ENCODE results near the gene ADAMTS16.

DNA sequence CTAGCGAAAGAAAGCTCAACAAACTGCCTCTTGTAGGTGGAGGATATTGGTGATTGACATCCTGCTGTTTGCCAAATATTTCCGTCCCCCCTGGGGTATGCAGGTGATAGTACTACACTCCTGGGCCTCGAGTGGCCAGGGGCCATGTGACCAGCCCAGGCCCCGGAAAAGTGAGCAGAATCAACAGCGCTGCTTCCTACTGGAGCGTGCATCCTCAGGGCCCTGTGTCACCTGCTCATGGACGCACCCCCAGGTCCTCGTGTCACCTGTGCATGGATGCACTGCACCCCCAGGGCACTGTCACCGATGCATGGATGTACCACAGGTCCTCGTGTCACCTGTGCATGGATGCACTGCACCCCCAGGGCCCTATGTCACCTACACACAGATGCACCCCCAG, 43.8 kb downstream of the ADAMTS16 start:
- TF ChIP-seq CTCF (IDR thresholded peaks at IDR 0.05) (no peak), POLR2AphosphoS5 (IDR thresholded peaks at IDR 0.05) (no peak)
